ENCODE results near the gene GLO1.

GLO1 gene

GRCh38 chr6:38736951-38737350, 34.0 kb upstream of the GLO1 start:
- no peaks in the 10 kb centered on the region for H3K4me1 ChIP-seq (ENCODE audit: control insufficient read depth in 1 of 2, insufficient read depth in 1 of 2, low read depth in 1 of 2, low read length in 1 of 2)
- no peak overlapping the region for H3K27ac ChIP-seq
- TF ChIP-seq CTCF (IDR thresholded peaks at IDR 0.05) = no peak

GRCh38 chr6:38730140-38730862, 27.4 kb upstream of the GLO1 start:
- TF ChIP-seq CTCF (IDR thresholded peaks at IDR 0.05) = no peak
- Histone ChIP-seq H3K4me3 (ENCODE audit: low read depth in 1 of 2, low read length in 1 of 2) (no peak overlapping the region), H3K4me1 (ENCODE audit: control insufficient read depth in 1 of 2, insufficient read depth in 1 of 2, low read depth in 1 of 2, low read length in 1 of 2) (no peaks in the 10 kb centered on the region), H3K9me3 (no peaks in the 10 kb centered on the region), H3K27ac (no peak overlapping the region), H3K36me3 (no peaks in the 10 kb centered on the region), H3K27me3 (no peaks in the 10 kb centered on the region)

More at GRCh38 chr6:38736951-38737350, 34.0 kb upstream of the GLO1 start:
- no peaks in the 10 kb centered on the region for H3K9me3 ChIP-seq
- no peak overlapping the region for H3K4me3 ChIP-seq (ENCODE audit: low read depth in 1 of 2, low read length in 1 of 2)
- no peaks in the 10 kb centered on the region for H3K36me3 ChIP-seq
- peaks cover 29% of the 10 kb centered on the region for H3K27me3 ChIP-seq

- Histone ChIP-seq H3K9me3 (no peaks in the 10 kb centered on the region), H3K27ac (no peak overlapping the region), H3K27me3 (no peaks in the 10 kb centered on the region), H3K36me3 (no peaks in the 10 kb centered on the region), H3K4me1 (ENCODE audit: control insufficient read depth in 1 of 2, insufficient read depth in 1 of 2, low read depth in 1 of 2, low read length in 1 of 2) (no peaks in the 10 kb centered on the region), H3K4me3 (ENCODE audit: low read depth in 1 of 2, low read length in 1 of 2) (no peak overlapping the region)
- no peak for TF ChIP-seq CTCF (IDR thresholded peaks at IDR 0.05)
Measured at GRCh38 chr6:38728203-38728602, 25.3 kb upstream of the GLO1 start.

- no peak overlapping the region for H3K27ac ChIP-seq
- H3K9me3 ChIP-seq = no peaks in the 10 kb centered on the region
- no peaks in the 10 kb centered on the region for H3K27me3 ChIP-seq
- no peak for TF ChIP-seq CTCF (IDR thresholded peaks at IDR 0.05)
- H3K36me3 ChIP-seq = no peaks in the 10 kb centered on the region
- H3K4me3 ChIP-seq (ENCODE audit: low read depth in 1 of 2, low read length in 1 of 2) = no peak overlapping the region
- no peaks in the 10 kb centered on the region for H3K4me1 ChIP-seq (ENCODE audit: control insufficient read depth in 1 of 2, insufficient read depth in 1 of 2, low read depth in 1 of 2, low read length in 1 of 2)
Measured at GRCh38 chr6:38725414-38726183, 22.7 kb upstream of the GLO1 start.

- H3K27me3 ChIP-seq = peaks cover 12% of the 10 kb centered on the region
- H3K4me1 ChIP-seq (ENCODE audit: control insufficient read depth in 1 of 2, insufficient read depth in 1 of 2, low read depth in 1 of 2, low read length in 1 of 2) = no peaks in the 10 kb centered on the region
- no peak for TF ChIP-seq CTCF (IDR thresholded peaks at IDR 0.05)
- H3K9me3 ChIP-seq = no peaks in the 10 kb centered on the region
- no peaks in the 10 kb centered on the region for H3K36me3 ChIP-seq
- H3K4me3 ChIP-seq (ENCODE audit: low read depth in 1 of 2, low read length in 1 of 2) = no peak overlapping the region
- no peak overlapping the region for H3K27ac ChIP-seq
Measured at GRCh38 chr6:38724343-38724742, 21.4 kb upstream of the GLO1 start.

Measured in neutrophil (primary cell).